HuH-7.5 (cell line): ENCODE data around the gene CADPS.

Experiments
- DNase-seq: peaks from one replicate; pipeline ENCODE4 v3.0.0; 2011; ENCODE audit warnings: low spot score

Gene CADPS

GRCh38 chr3:62874711-62875557 is at the start of gene CADPS:
TSS of gene CADPS (minus strand) at chr3:62875416. CDS start at chr3:62875029, 387 bp downstream.
- no peak for DNase-seq

- no peak for DNase-seq
These were observed 47.9 kb upstream of the CADPS start for GRCh38 chr3:62923066-62923465.

GRCh38 chr3:62922326-62922725 is 47.1 kb upstream of the CADPS start:
- DNase-seq = no peak

- no peak for DNase-seq
These were observed 45.2 kb upstream of the CADPS start for GRCh38 chr3:62920466-62920784.

- no peak for DNase-seq
These were observed 44.7 kb upstream of the CADPS start for GRCh38 chr3:62919784-62920465.

- DNase-seq = no peak
These were observed 43.6 kb upstream of the CADPS start for GRCh38 chr3:62918777-62919176.

GRCh38 chr3:62918131-62918530 is 42.9 kb upstream of the CADPS start:
- no peak for DNase-seq

GRCh38 chr3:62911526-62911925 is 36.3 kb upstream of the CADPS start:
- DNase-seq = no peak

GRCh38 chr3:62905331-62905730 is 30.1 kb upstream of the CADPS start:
- DNase-seq = no peak

GRCh38 chr3:62898530-62899496 is 23.6 kb upstream of the CADPS start:
- DNase-seq = no peak

GRCh38 chr3:62895901-62896300 is 20.7 kb upstream of the CADPS start:
- DNase-seq = no peak

GRCh38 chr3:62892951-62893350 is 17.7 kb upstream of the CADPS start:
- no peak for DNase-seq

- no peak for DNase-seq
These were observed 16.8 kb upstream of the CADPS start for GRCh38 chr3:62892045-62892444.

- DNase-seq = no peak
These were observed 13.6 kb upstream of the CADPS start for GRCh38 chr3:62888778-62889177.

- DNase-seq = no peak
These were observed 13.0 kb upstream of the CADPS start for GRCh38 chr3:62888180-62888579.

GRCh38 chr3:62885136-62885535 is 9.9 kb upstream of the CADPS start:
- no peak for DNase-seq

GRCh38 chr3:62884096-62884870 is 9.1 kb upstream of the CADPS start:
- DNase-seq = no peak

GRCh38 chr3:62882676-62883200 is 7.5 kb upstream of the CADPS start:
- DNase-seq = no peak

- peak; percentile 68 for DNase-seq
These were observed 848 bp upstream of the CADPS start for GRCh38 chr3:62876064-62876463.

- no peak for DNase-seq
These were observed 364 bp upstream of the CADPS start for GRCh38 chr3:62875558-62876002.
